Fibroblast of mammary gland (primary cell): ENCODE data around the gene CFAP107.

Experiments
- DNase-seq: peaks from one replicate; pipeline ENCODE4 v3.0.0-alpha.2; 2010; ENCODE audit warnings: low read depth
- H3K4me3 ChIP-seq: 2 replicates; pipeline ENCODE4 v1.5.1; 2011; ENCODE audit warnings: low read depth, mild to moderate bottlenecking, low read length, moderate library complexity; ENCODE audit not compliant: control insufficient read depth
- CTCF ChIP-seq: conservative IDR thresholded peaks from 2 replicates; pipeline ENCODE4 v1.5.1; 2011; ENCODE audit warnings: low read depth, low read length, inconsistent platforms; ENCODE audit not compliant: control insufficient read depth, insufficient read depth

CFAP107 gene

GRCh38 chr1:12756273-12756672 lies 10.3 kb downstream of the CFAP107 start:
- DNase-seq = no peak
- TF ChIP-seq CTCF = no peak
- no peak overlapping the region for H3K4me3 ChIP-seq

- H3K4me3 ChIP-seq = no peak overlapping the region
- no peak for DNase-seq
- TF ChIP-seq CTCF = no peak
Measured at GRCh38 chr1:12756768-12757413, 10.9 kb downstream of the CFAP107 start.

- no peak for TF ChIP-seq CTCF
- DNase-seq = no peak
- H3K4me3 ChIP-seq = no peak overlapping the region
Measured at GRCh38 chr1:12757836-12758235, 11.8 kb downstream of the CFAP107 start.

- DNase-seq = no peak
- TF ChIP-seq CTCF = no peak
- H3K4me3 ChIP-seq = no peak overlapping the region
Measured at GRCh38 chr1:12760256-12760795, 14.3 kb downstream of the CFAP107 start.

GRCh38 chr1:12761781-12762180 lies 15.8 kb downstream of the CFAP107 start:
- no peak for DNase-seq

GRCh38 chr1:12762766-12763165 lies 16.8 kb downstream of the CFAP107 start:
- no peak for TF ChIP-seq CTCF
- H3K4me3 ChIP-seq = no peak overlapping the region
- no peak for DNase-seq

More at GRCh38 chr1:12761781-12762180, 15.8 kb downstream of the CFAP107 start:
- no peak for TF ChIP-seq CTCF
- H3K4me3 ChIP-seq = no peak overlapping the region

GRCh38 chr1:12763479-12763878 lies 17.5 kb downstream of the CFAP107 start:
- no peak for DNase-seq
- no peak for TF ChIP-seq CTCF
- no peak overlapping the region for H3K4me3 ChIP-seq
